Germinal center (tissue), 1 donor: Measurements from ENCODE around the gene CLEC14A.

Experiments
- DNase-seq: peaks from one replicate; pipeline ENCODE4 v3.0.0; 2012; ENCODE audit warnings: mixed read lengths, low spot score

The CLEC14A gene

DNA sequence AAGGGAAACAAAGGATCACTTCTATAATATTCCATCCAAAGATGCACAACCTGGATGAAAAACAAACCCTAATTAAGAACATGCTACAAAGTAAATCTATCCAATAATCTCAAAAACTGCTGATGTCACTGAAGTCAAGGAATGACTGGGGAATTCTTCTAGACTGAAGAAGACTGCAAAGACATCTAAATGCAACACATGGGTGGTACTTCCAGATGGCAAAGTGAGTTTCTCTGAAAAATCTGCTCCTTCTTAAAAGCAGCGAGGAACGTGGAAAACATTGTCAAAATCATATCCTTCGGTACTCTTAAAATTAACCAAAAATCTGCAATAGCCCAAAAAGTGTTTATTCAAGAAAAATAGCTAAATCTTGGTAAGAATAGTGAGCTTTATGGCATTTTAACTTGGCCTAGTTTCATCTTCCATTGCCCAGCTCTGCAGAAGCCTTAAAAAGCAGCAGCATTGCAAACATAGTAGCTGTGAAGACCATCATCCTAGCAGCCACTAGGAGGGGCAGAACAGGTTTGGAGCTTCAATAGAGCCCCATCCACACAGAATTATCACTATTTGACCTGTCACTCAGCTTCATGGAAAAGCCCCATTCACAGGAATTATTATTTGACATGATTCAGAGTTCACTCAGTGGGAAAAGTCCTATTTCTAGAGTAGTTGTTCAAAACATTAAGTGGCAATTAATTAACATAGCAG is 7.4 kb downstream of the CLEC14A start:
- no peak for DNase-seq

DNA sequence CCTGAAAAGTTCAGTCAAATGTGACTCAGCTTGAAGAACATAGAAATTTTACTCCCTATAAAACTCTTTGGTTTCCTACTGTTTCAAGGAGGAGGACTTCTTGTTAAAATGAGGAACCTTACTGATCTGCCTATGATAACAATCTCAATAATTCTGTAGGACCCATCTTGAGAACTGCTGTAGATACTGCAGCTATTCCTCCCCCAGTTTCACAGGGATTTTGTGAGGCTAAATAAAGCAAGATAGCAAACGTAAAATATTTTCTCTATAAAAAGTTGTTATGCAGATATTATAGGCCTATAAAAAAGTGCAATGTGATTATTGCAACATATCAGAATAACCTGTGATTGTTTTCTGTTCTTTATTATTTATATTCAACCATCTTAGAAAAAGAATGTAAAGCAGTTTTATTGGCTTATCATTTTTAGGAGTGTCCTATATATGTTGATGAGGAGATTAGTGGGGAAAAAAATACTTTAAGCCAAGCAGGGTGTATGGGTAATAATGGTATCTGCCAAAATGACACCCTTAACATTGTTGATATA is 12.1 kb downstream of the CLEC14A start:
- no peak for DNase-seq

DNA sequence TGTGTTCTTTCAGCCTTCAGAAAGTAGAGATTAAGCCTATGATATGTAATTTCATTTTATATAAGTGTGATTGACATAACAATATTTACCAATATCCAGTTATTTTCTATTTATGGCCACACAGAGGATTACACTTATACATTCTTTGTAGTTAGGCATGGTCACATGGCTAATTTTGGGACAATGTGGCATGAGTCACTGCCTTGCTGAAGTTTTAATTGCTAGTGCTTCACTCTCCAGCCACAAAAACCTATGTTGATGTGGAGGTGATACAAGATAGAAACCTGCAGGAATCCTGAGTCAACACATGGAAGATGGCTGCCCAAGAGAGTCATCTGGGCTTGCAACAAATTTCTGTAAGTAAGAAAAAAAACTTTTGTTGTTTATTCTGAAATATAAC is 17.0 kb downstream of the CLEC14A start:
- DNase-seq, result no peak

DNA sequence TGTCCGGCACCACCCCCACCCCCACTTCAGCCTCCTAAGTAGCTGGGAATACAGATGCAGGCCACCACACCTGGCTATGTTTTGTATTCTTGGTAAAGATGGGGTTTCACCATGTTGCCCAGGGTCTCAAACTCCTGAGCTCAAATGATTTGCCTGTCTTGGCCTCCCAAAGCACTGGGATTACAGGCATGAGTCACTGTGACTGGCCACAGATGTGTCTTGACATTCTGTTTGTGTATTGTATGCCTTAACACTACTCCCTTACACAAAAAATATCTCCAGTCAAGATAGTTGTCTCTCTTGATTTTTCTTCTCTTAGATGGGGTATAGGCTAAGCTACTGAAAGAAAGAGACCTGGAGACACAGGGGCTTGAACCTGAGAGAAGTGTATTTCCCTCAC is 17.6 kb downstream of the CLEC14A start:
- DNase-seq, result no peak

DNA sequence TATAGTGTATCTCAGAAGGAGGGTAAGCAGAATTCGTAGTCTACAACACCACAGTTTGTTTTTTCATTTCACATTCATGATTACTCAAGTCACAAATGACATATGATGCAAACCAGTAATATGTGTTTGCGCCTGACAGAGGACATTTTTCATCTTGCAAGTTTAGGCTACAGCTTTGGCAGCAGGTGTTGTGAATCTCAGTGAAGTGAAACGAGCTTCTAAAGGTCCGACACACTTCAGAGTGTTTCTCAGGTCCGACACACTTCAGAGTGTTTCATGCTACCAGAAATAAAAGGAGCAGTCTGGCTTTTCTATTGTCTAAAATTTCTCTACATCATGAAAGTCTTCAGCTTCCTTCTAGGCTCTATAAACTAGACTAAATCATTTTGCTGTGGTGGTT is 22.7 kb downstream of the CLEC14A start:
- no peak for DNase-seq

DNA sequence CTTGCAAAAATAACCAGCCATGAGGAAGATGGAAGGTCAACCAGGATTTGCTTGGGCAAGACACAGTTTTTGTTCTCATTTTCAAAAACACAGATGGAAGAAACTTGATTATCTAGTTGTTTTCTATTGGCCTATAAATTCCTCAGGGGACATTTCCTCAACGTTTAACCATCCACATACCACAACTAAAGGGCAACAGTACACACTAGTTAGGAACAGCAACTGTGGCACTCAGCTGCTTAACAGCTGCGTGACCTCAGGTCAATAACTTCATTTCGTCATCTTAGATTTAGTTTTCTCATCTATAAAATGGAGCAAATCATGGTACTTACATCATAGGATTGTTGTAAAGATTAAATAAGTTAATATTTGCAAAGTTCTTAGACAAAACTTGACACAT is 29.5 kb downstream of the CLEC14A start:
- DNase-seq, result no peak

DNA sequence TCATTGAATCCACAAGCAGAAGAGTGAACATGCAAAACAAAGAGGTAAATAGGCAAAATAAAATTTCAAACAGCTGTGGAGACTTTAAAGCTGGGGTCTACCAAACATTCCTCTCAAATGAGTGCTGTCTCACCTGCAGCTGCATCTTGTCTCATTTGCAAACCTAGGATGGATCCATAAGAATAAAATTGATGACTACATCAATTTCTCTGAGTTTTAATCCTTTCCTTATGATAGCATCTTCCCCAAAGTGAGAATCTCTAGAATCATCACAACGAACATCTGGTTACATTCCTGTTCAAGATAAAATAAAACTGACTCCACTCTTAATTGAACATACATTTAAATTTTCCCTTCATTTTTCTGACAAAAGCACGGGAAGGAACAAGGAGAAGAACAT is 29.9 kb downstream of the CLEC14A start:
- no peak for DNase-seq

DNA sequence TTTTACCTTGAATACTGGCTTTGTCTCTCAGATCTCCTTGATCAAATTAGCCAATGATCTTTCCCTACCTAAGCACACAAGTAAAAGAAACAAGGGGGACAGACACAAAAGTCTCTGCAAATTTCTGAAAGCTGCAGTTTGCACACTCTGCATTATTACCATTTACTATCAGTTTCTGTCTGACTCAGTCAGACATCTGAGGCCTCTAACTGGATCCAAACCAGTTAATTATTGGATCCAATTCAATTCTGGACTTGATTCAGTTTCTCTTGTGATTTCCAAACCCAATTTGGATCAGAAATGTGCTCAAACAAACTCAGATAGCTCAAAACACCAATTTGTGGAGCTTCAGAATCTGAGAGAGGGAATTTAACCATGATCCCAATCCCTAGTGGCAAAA is 31.6 kb downstream of the CLEC14A start:
- DNase-seq, result no peak

DNA sequence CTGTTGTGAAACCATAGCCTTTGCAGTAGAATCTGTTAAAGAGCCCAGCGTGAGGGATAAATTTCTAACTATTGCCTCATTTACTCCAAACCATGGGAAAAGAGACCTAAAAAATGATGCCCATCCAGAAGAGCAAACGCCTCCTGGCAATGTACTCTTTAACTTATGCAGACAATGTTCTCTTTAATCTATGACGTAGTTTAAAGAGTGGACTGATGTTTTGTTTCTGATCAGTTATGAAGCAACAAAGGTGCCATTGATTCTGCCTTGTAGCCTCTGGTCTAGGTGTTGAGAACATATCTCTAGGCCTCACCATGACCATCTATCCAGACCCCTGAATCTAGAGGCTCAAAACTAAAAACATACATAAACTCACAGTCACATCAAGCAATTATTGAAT is 34.8 kb downstream of the CLEC14A start:
- no peak for DNase-seq

DNA sequence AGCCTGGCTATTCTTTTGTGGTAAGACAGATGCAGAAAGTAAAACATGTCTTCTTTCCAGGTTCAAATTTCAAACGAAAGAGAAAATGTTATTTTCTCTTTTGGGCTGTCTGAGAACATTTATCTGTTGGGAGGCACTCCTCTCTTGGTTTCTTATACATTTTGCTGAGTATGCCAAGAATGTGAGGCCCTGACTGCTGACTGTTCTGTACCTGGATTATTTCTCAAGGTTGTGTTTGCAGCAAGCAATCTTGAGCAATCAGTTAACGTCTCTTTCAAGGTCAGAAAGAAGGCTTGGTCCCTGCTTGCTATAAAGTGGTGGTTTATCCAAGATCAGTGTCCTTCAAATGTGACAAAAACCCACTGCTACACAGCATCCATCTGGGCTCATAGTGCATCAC is 38.3 kb downstream of the CLEC14A start:
- no peak for DNase-seq

DNA sequence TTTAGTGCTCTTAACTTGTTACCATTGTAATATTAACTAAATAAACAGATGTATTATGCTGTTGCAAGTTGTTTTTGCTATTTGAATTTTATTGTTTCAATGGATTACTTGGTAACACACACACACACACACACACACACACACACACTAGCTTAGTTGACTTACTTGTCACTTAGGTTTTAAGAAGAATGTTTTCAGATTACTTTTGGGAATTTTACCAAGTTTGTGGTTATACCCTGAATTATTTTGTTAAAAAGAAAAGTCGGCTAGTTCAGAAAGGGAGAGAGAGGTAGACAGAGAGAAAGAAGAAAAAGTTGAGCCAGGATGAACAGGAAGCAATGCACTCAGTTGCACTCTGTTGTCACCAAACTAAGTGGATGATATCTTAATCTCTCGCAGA is 42.9 kb downstream of the CLEC14A start:
- no peak for DNase-seq

DNA sequence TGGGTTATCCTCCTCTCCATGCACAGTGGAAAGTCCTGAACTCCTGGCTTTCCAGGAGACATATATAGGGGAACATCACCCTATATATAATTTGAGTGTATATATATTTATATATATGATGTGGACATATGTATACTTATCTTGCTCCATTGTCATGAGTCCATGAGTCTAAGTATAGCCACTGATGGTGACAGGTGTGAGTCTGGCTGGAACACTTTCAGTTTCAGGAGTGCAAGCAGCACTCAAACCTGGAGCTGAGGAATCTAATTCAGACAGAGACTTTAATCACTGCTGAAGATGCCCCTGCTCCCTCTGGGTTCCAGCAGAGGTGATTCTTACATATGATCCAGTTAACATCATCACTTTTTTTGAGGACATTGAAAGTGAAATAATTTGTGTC is 43.8 kb downstream of the CLEC14A start:
- DNase-seq, result no peak

DNA sequence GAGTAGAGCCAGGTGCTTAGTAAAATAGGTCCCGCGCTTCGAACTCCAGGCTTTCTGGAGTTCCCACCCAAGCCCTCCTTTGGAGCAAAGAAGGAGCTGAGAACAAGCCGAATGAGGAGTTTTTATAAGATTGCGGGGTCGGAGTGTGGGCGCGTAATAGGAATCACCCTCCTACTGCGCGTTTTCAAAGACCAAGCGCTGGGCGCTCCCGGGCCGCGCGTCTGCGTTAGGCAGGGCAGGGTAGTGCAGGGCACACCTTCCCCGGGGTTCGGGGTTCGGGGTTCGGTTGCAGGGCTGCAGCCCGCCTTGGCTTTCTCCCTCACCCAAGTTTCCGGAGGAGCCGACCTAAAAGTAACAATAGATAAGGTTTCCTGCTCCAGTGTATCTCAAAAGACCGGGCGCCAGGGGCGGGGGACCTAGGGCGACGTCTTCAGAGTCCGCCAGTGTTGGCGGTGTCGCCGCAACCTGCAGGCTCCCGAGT is 44.6 kb downstream of the CLEC14A start:
- no peak for DNase-seq

DNA sequence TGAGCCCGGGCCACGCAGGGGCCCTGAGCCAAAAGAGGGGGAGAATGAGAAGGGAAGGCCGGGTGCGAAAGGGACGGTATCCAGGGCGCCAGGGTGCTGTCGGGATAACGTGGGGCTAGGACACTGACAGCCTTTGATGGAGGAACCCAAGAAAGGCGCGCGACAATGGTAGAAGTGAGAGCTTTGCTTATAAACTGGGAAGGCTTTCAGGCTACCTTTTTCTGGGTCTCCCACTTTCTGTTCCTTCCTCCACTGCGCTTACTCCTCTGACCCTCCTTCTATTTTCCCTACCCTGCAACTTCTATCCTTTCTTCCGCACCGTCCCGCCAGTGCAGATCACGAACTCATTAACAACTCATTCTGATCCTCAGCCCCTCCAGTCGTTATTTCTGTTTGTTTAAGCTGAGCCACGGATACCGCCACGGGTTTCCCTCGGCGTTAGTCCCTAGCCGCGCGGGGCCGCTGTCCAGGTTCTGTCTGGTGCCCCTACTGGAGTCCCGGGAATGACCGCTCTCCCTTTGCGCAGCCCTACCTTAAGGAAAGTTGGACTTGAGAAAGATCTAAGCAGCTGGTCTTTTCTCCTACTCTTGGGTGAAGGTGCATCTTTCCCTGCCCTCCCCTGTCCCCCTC is 45.2 kb downstream of the CLEC14A start:
- DNase-seq, result peak; percentile 2

DNA sequence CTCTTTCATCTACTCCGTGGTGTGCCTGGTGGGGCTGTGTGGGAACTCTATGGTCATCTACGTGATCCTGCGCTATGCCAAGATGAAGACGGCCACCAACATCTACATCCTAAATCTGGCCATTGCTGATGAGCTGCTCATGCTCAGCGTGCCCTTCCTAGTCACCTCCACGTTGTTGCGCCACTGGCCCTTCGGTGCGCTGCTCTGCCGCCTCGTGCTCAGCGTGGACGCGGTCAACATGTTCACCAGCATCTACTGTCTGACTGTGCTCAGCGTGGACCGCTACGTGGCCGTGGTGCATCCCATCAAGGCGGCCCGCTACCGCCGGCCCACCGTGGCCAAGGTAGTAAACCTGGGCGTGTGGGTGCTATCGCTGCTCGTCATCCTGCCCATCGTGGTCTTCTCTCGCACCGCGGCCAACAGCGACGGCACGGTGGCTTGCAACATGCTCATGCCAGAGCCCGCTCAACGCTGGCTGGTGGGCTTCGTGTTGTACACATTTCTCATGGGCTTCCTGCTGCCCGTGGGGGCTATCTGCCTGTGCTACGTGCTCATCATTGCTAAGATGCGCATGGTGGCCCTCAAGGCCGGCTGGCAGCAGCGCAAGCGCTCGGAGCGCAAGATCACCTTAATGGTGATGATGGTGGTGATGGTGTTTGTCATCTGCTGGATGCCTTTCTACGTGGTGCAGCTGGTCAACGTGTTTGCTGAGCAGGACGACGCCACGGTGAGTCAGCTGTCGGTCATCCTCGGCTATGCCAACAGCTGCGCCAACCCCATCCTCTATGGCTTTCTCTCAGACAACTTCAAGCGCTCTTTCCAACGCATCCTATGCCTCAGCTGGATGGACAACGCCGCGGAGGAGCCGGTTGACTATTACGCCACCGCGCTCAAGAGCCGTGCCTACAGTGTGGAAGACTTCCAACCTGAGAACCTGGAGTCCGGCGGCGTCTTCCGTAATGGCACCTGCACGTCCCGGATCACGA is 46.0 kb downstream of the CLEC14A start:
- DNase-seq, result no peak

DNA sequence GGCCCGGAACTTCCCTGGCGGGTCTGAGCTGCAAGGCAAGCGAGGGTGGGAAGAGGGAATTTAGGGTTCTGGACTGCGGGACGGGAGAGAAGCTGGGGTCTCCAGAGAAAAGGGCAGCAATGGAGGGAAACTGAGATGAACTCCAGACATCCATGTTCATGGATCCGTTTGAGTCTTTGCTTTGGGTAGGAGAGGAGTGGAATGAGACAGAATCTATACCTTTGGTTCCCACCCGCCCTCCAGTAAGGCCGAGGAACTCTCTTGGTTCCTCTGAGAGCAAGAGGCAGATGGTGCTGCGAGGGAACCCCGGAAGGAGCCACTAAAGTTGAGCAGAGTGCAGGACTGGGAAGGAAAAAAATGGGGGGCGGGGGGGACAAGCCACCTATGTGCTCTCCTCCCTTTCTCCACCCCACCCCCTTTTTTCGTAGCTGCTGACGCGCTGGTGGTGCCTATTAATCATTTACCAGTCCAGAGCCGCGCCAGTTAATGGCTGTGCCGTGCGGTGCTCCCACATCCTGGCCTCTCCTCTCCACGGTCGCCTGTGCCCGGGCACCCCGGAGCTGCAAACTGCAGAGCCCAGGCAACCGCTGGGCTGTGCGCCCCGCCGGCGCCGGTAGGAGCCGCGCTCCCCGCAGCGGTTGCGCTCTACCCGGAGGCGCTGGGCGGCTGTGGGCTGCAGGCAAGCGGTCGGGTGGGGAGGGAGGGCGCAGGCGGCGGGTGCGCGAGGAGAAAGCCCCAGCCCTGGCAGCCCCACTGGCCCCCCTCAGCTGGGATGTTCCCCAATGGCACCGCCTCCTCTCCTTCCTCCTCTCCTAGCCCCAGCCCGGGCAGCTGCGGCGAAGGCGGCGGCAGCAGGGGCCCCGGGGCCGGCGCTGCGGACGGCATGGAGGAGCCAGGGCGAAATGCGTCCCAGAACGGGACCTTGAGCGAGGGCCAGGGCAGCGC is 47.0 kb downstream of the CLEC14A start:
- peak; percentile 13 for DNase-seq

DNA sequence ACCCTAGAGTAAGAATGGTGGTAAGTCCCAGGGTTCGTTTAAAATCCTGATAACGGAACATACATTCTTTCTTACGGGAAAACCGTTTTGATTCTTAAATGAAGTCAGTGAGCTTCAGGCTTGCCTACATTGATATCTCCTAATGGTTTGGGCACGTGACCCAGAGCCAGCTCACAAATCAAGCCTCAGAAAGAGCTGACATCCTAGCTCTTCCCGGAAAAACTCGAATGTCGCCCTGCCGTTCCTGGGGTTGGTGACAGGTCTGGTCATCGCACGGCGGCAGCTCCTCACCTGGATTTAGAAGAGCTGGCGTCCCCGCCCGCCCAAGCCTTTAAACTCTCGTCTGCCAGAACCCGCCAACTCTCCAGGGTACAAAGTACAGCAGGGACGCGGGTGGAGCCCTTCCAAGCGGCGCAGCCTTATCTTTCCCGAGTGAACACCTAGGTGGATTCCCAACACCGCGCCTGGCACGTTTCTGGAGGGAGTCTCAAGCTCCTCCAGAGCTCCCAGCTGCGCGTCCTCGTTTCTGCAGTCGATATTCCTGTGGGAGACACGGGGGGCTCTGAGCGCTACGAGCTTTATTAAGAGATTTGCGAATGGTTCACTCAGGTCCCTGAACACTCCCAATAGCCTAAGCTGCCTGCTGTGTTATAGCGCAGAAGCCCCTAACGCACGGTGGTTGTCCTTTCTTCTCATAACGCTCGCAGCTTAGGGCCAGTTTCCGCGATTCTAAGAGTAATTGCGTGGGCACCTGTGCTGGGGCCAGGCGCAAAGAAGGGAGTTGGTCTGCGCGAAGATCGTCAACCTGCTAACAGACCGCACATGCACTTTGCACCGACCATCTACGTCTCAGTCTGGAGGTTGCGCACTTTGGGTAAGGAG is 47.9 kb downstream of the CLEC14A start, which contains the start of gene SSTR1:
Gene SSTR1, plus strand, starts transcription at position 169 of the 882 bp plus-strand sequence. CDS start 1,486 bp downstream, outside the sequence.
- DNase-seq, result no peak

DNA sequence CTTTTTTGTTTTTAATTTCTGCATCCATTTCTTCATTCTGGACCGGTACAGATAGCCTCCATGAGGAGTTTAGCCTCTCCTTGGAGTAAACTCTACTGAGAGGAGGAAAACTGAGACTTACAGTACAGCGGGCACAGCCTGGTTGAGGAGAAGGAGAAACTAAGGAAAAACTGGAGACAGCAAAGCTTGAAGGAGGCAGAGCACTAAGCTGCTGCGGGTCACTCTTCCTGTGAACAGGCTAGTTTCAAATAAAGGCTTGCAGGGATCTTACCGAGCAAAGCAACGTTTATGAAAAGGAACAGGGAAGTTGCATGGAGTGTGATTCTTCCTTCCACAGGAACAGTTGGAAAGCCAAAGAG is 48.5 kb downstream of the CLEC14A start:
- no peak for DNase-seq

DNA sequence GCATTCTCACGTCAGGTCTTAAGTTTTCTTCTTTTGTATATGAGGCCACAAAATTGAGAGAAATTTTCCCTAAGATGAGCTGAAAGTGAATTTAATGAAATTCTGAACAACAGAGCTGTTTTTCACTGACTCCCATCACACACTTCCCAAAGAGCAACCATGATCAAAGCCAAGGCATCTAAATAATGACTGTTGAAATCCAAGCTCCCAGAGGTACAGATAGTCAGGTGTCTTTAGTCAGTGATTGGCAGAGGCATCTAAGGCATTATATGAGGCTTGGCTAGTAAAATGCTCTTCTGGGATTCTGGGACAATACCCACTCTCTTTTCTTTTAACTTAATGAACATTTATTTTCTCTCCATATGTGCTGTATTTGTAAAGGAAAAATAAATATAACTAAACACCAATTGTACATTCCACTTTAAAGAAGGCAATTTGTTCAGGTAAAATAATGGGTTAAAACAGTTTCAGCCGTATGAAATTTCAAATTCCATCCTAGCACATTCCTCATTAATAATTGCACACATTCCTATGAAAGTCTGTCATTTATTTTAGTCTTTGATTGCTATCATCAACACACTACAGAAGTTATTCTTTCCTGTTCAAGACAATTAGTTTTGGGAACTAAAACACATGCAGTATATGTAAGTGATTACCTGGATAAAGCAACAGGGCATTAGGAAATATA is 49.1 kb downstream of the CLEC14A start:
- no peak for DNase-seq
